Measurements from ENCODE around the gene TRIL.

Gene TRIL

GRCh38 chr7:28990200-28990960 lies 32.2 kb upstream of the TRIL start:
- H3K4me3 ChIP-seq (IDR thresholded peaks at IDR 0.05; ENCODE audit: insufficient read depth, low read depth, low read length) = no peak overlapping the region
- H3K36me3 ChIP-seq (ENCODE audit: insufficient read depth) = no peaks in the 10 kb centered on the region; the same call in 1 of the 2 replicates
- no peak overlapping the region for H3K27ac ChIP-seq
- no peaks in the 10 kb centered on the region for H3K4me1 ChIP-seq (ENCODE audit: low read depth, poor library complexity, severe bottlenecking)
- no peak overlapping the region for H2AFZ ChIP-seq (ENCODE audit: low read depth)
- H3K4me2 ChIP-seq = no peak overlapping the region
- H3K79me2 ChIP-seq (ENCODE audit: insufficient read depth, low read depth) = no peaks in the 10 kb centered on the region
- TF ChIP-seq, protein P1, sequence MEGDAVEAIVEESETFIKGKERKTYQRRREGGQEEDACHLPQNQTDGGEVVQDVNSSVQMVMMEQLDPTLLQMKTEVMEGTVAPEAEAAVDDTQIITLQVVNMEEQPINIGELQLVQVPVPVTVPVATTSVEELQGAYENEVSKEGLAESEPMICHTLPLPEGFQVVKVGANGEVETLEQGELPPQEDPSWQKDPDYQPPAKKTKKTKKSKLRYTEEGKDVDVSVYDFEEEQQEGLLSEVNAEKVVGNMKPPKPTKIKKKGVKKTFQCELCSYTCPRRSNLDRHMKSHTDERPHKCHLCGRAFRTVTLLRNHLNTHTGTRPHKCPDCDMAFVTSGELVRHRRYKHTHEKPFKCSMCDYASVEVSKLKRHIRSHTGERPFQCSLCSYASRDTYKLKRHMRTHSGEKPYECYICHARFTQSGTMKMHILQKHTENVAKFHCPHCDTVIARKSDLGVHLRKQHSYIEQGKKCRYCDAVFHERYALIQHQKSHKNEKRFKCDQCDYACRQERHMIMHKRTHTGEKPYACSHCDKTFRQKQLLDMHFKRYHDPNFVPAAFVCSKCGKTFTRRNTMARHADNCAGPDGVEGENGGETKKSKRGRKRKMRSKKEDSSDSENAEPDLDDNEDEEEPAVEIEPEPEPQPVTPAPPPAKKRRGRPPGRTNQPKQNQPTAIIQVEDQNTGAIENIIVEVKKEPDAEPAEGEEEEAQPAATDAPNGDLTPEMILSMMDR (conservative IDR thresholded peaks at IDR 0.05; ENCODE audit: low read depth, low read length) = no peak
- H4K20me1 ChIP-seq (ENCODE audit: insufficient read depth) = no peaks in the 10 kb centered on the region
- no peaks in the 10 kb centered on the region for H3K27me3 ChIP-seq (ENCODE audit: insufficient read depth, low read depth)
- no peak overlapping the region for H3K9ac ChIP-seq

DNA sequence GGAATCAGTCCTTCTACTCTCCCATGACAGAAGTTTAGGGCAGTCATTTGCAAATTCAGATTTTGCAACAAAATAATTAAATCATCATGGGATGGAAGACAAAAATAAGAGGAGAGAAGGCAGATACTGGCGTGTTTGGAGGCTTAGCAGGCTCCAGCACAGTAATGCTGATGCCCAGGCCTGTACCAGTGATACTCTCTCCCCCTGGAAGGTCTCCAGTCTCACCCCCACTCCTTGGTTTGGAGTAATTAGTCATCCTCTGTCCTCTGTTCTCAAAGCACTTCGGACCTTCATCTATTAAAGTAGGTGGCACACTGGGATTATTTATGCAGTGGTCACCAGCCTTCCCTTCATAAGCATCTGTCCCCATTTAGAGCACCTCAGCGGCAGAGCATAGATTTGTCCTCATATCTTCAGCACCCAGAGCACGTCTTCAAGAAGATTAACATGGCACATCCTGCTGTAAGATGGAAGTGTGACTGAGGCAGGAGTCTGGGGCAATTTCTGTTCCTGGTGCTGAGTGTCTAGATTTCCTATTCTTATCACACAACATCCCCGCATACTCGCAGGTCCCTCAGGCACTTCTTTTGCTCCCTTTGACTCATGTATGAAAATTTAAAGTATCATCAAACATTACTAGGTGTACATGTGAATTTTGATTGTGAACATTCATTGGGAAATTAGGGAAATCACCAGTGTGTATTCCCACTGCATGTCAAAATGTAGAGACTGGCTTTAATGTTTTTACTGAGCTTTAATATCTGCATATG lies 31.3 kb upstream of the TRIL start:
- H3K79me2 ChIP-seq (ENCODE audit: insufficient read depth, low read depth) = no peaks in the 10 kb centered on the region
- no peak overlapping the region for H2AFZ ChIP-seq (ENCODE audit: low read depth)
- no peak overlapping the region for H3K9ac ChIP-seq
- no peak overlapping the region for H3K27ac ChIP-seq
- H4K20me1 ChIP-seq (ENCODE audit: insufficient read depth) = no peaks in the 10 kb centered on the region
- H3K27me3 ChIP-seq (ENCODE audit: insufficient read depth, low read depth) = no peaks in the 10 kb centered on the region
- H3K4me3 ChIP-seq (IDR thresholded peaks at IDR 0.05; ENCODE audit: insufficient read depth, low read depth, low read length) = no peak overlapping the region
- H3K4me1 ChIP-seq (ENCODE audit: low read depth, poor library complexity, severe bottlenecking) = peaks cover 5% of the 10 kb centered on the region
- no peaks in the 10 kb centered on the region; the same call in 1 of the 2 replicates for H3K36me3 ChIP-seq (ENCODE audit: insufficient read depth)
- TF ChIP-seq, protein P1 (conservative IDR thresholded peaks at IDR 0.05; ENCODE audit: low read depth, low read length) = no peak
- no peak overlapping the region for H3K4me2 ChIP-seq

GRCh38 chr7:28988810-28989209 lies 30.7 kb upstream of the TRIL start:
- no peak overlapping the region for H3K9ac ChIP-seq
- no peaks in the 10 kb centered on the region for H4K20me1 ChIP-seq (ENCODE audit: insufficient read depth)
- H3K27ac ChIP-seq = no peak overlapping the region
- no peaks in the 10 kb centered on the region for H3K27me3 ChIP-seq (ENCODE audit: insufficient read depth, low read depth)
- no peak overlapping the region for H3K4me3 ChIP-seq (IDR thresholded peaks at IDR 0.05; ENCODE audit: insufficient read depth, low read depth, low read length)
- no peaks in the 10 kb centered on the region for H3K36me3 ChIP-seq (ENCODE audit: insufficient read depth)
- H3K4me1 ChIP-seq (ENCODE audit: low read depth, poor library complexity, severe bottlenecking) = peaks cover 6% of the 10 kb centered on the region
- TF ChIP-seq, protein P1 (conservative IDR thresholded peaks at IDR 0.05; ENCODE audit: low read depth, low read length) = no peak
- H2AFZ ChIP-seq (ENCODE audit: low read depth) = no peak overlapping the region
- H3K79me2 ChIP-seq (ENCODE audit: insufficient read depth, low read depth) = no peaks in the 10 kb centered on the region
- no peak overlapping the region for H3K4me2 ChIP-seq

DNA sequence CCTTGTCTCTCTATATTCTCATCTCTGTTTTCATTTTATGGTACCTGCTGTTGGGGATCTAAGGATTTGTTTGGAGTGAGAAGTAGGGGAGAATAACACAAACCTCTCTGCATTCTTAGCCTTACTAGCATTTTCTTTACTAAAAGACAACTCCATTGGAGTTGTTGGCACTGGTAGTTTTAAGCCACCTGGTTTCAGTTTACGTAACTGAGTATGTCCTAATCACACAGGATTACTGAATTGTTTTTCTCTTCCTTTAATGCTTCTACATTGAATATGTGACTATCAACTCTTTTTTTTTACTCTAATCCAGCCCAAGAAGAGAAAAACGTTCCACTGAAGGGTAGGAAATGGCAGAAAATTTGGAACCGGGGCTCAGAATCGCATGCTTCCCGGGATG lies 30.0 kb upstream of the TRIL start:
- Histone ChIP-seq H4K20me1 (ENCODE audit: insufficient read depth) (no peaks in the 10 kb centered on the region), H3K4me2 (no peak overlapping the region), H3K79me2 (ENCODE audit: insufficient read depth, low read depth) (no peaks in the 10 kb centered on the region), H3K27ac (no peak overlapping the region), H3K27me3 (ENCODE audit: insufficient read depth, low read depth) (no peaks in the 10 kb centered on the region), H3K4me1 (ENCODE audit: low read depth, poor library complexity, severe bottlenecking) (peaks cover 6% of the 10 kb centered on the region), H3K9ac (no peak overlapping the region), H3K36me3 (ENCODE audit: insufficient read depth) (no peaks in the 10 kb centered on the region), H2AFZ (ENCODE audit: low read depth) (no peak overlapping the region), H3K4me3 (IDR thresholded peaks at IDR 0.05; ENCODE audit: insufficient read depth, low read depth, low read length) (no peak overlapping the region)
- TF ChIP-seq, protein P1 (conservative IDR thresholded peaks at IDR 0.05; ENCODE audit: low read depth, low read length) = no peak

Data from KMS-11 (cell line).